Measurements from ENCODE around the gene PDIA3. TPM values are rescaled to one million over a fixed set of nuclear protein-coding genes. Genes with fewer than 3 reads are reported as not detected.

The PDIA3 gene
- total and polyA plus RNA-seq, 2 of the 13 experiments (the other 11 are each of a cell fraction or from before 2014, with no cell fraction given): 238 to 433 TPM

GRCh38 chr15:43777267-43777914 is 31.2 kb downstream of the PDIA3 start (continued):
- no peak for TF ChIP-seq ZBTB34 (CRISPR knock-in tag; IDR thresholded peaks at IDR 0.05)
- TF ChIP-seq SOX13 (IDR thresholded peaks at IDR 0.05): no peak
- TF ChIP-seq SOX13 (CRISPR knock-in tag; conservative IDR thresholded peaks at IDR 0.05 in 1 of 2, IDR thresholded peaks at IDR 0.05 in 1 of 2): no peak
- no peak for TF ChIP-seq ZBTB49 (CRISPR knock-in tag; IDR thresholded peaks at IDR 0.05; ENCODE audit: borderline replicate concordance)
- no peak for TF ChIP-seq PTBP1 (IDR thresholded peaks at IDR 0.05; ENCODE audit: low read depth, low read length, poor library complexity, severe bottlenecking)
- TF ChIP-seq CBFB (CRISPR knock-in tag; IDR thresholded peaks at IDR 0.05): peak; percentile 56; the same call in 1 of the 2 replicates
- TF ChIP-seq NFKB2 (CRISPR knock-in tag; IDR thresholded peaks at IDR 0.05; ENCODE audit: borderline replicate concordance): peak; percentile 86; the same call in 1 of the 2 replicates
- TF ChIP-seq ZNF557 (CRISPR knock-in tag; IDR thresholded peaks at IDR 0.05): peak; percentile 12; the same call in 1 of the 2 replicates
- 0 out of 2 replicates have a peak, but pooled peaks have one; percentile 25 for TF ChIP-seq ZBTB38 (CRISPR knock-in tag; IDR thresholded peaks at IDR 0.05)
- TF ChIP-seq NR2F1 (CRISPR knock-in tag; IDR thresholded peaks at IDR 0.05): no peak
- TF ChIP-seq CHCHD3 (CRISPR knock-in tag; IDR thresholded peaks at IDR 0.05): no peak
- no peak; the same call in 1 of the 2 replicates for TF ChIP-seq ZBTB21 (CRISPR knock-in tag; IDR thresholded peaks at IDR 0.05)
- no peak for TF ChIP-seq TBP (CRISPR knock-in tag; IDR thresholded peaks at IDR 0.05)
- no peak for TF ChIP-seq BCL3 (CRISPR knock-in tag; IDR thresholded peaks at IDR 0.05)
- no peak for TF ChIP-seq PAF1 (CRISPR knock-in tag; IDR thresholded peaks at IDR 0.05)
- TF ChIP-seq ZBTB26 (CRISPR knock-in tag; IDR thresholded peaks at IDR 0.05; ENCODE audit: borderline replicate concordance): no peak
- no peak for TF ChIP-seq TAF15 (IDR thresholded peaks at IDR 0.05; ENCODE audit: low read depth, low read length, poor library complexity, severe bottlenecking)
- no peak for TF ChIP-seq SIX1 (CRISPR knock-in tag; IDR thresholded peaks at IDR 0.05; ENCODE audit: borderline replicate concordance)
- no peak for TF ChIP-seq ZMAT3 (CRISPR knock-in tag; conservative IDR thresholded peaks at IDR 0.05)
- no peak for TF ChIP-seq ZNF780A (CRISPR knock-in tag; IDR thresholded peaks at IDR 0.05)
- TF ChIP-seq RBFOX2 (IDR thresholded peaks at IDR 0.05; ENCODE audit: low read depth, low read length): peak; percentile 51
- no peak for TF ChIP-seq HNRNPK (IDR thresholded peaks at IDR 0.05; ENCODE audit: low read depth, low read length, poor library complexity, severe bottlenecking)
- peak; percentile 31; the same call in 1 of the 2 replicates for TF ChIP-seq PITX1 (CRISPR knock-in tag; IDR thresholded peaks at IDR 0.05)

All from HepG2 (cell line).